HUES6 (cell line): ENCODE measurements around the gene PICALM.
A peak's percentile ranks its signal among the peaks of the same experiment; 100 is the strongest.

Experiments used
- H3K27ac ChIP-seq: 2 replicates; pipeline ENCODE4 v1.7.0; 2013; ENCODE audit warnings: low read depth, mild to moderate bottlenecking, low read length, inconsistent platforms
- H3K27me3 ChIP-seq: 2 replicates; pipeline ENCODE4 v1.6.1; 2013; ENCODE audit warnings: low read length; ENCODE audit not compliant: control insufficient read depth, insufficient read depth
- H3K36me3 ChIP-seq: 2 replicates; pipeline ENCODE4 v1.6.1; 2013; ENCODE audit warnings: low read length; ENCODE audit not compliant: control insufficient read depth, insufficient read depth
- H3K4me1 ChIP-seq: 2 replicates; pipeline ENCODE4 v1.6.1; 2013; ENCODE audit warnings: low read length; ENCODE audit not compliant: control insufficient read depth, insufficient read depth
- H3K4me3 ChIP-seq: 2 replicates; pipeline ENCODE4 v1.5.1; 2013; ENCODE audit warnings: low read depth, low read length
- H3K9ac ChIP-seq: one replicate; pipeline ENCODE4 v1.6.1; 2013; ENCODE audit warnings: mild to moderate bottlenecking, low read length
- H3K9me3 ChIP-seq: 2 replicates; pipeline ENCODE4 v1.6.1; 2013; ENCODE audit warnings: low read depth, low read length; ENCODE audit not compliant: control insufficient read depth, insufficient read depth

PICALM gene

DNA sequence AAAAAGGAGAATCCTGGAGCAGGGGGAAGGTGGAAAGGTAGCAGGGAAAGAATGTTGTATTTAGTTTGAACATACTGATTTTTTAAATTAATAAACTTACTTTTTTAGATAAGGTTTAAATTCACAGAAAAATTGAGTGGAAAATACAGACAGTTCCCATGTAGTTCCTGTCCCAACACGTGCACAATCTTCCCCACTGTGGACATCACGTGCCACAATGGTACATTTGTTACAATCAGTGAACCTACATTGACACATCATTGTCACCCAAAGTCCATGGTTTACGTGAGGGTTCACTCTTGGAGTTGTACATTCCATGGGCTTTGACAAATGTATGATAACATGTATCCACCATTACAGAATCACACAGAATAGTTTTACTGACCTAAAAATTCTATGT is 10.5 kb upstream of the PICALM start:
- Histone ChIP-seq H3K27me3 (no peaks in the 10 kb centered on the region), H3K9me3 (no peaks in the 10 kb centered on the region)

DNA sequence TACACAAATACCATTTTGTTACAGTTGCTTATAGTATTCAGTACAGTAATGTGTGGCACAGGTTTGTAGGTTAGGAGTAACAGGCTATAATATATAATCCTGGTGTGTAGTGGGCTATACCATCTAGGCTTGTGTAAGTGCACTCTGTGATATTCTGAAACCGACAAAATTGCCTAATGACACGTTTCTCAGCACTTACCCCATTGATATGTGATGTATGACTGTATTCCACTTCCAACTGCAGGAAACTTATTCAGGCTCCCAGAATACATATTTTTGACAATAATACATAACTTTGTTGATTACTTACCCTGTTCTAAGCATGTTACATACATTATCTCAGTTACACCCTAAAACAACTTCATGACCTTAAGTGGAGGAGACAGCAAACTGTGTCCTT is 5.1 kb upstream of the PICALM start:
- H3K36me3 ChIP-seq = no peaks in the 10 kb centered on the region
- H3K9ac ChIP-seq = no peak overlapping the region
- H3K9me3 ChIP-seq = no peaks in the 10 kb centered on the region
- peaks cover 12% of the 10 kb centered on the region for H3K4me1 ChIP-seq
- H3K4me3 ChIP-seq = no peak overlapping the region
- H3K27me3 ChIP-seq = no peaks in the 10 kb centered on the region
- no peak overlapping the region for H3K27ac ChIP-seq

More for the DNA sequence above, 10.5 kb upstream of the PICALM start:
- H3K9ac ChIP-seq = no peak overlapping the region
- no peak overlapping the region for H3K4me3 ChIP-seq
- no peak overlapping the region for H3K27ac ChIP-seq
- H3K4me1 ChIP-seq = no peaks in the 10 kb centered on the region
- H3K36me3 ChIP-seq = no peaks in the 10 kb centered on the region

DNA sequence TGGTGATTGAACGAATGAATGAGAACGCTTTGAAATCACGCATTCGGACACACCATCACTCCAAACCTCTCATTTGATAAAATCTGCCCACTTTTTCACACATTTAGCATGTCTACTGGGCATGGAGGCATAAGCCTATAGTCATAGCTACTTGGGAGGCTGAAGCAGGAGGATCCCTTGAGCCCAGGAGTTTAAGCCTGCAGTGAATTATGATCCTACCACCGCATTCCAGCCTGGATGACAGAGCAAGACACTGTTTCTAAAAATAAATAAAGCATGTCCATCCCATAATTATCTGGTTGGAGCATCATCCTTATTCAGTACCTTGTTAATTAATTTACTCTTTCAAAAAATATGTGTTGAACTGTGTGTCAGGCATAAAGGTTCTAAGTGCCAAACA is 3.3 kb upstream of the PICALM start:
- Histone ChIP-seq H3K9ac (no peak overlapping the region), H3K27me3 (no peaks in the 10 kb centered on the region), H3K4me1 (peaks cover 12% of the 10 kb centered on the region), H3K36me3 (no peaks in the 10 kb centered on the region), H3K9me3 (no peaks in the 10 kb centered on the region), H3K27ac (no peak overlapping the region), H3K4me3 (no peak overlapping the region)

DNA sequence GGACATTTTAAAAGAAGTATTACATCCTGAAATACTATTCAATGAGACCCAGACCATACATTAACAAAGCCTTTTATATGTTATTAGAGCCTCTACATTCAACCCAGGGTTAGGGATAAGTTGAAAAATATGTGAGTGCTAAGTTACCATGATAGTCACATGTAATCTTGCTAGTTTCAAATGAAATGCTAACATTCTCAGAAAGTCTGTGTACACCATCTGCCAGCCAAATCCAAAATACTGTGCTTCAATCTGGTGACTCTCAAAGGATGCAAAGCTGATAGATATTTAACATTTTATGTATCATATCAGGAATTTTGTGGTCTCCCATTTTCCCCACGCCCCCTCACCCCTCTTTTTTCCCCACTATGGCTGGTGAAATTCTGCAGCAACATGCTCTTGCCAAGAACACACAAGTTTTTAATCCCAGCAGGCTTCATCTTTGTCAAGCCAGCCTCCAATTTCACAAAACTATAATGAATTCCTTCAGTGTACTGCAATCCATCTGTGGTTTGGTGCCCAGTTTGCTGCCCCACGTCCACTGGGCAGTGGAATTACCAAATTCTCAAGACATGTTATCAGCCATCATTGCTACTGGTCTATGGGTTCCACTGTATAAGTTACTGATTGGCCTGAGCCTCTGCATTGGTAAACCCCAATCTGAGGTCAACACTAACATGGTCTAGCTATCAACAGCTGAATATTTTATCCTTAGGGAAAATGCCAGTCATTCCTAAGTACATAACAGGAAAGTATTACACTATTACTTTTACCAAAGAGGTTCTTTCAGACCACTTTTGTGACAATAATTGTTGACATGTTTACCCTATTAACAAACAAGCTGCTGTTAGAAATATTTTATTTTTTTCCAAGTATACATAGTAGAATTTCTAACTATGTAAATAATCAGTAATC is 1.5 kb upstream of the PICALM start:
- Histone ChIP-seq H3K27me3 (no peaks in the 10 kb centered on the region), H3K36me3 (no peaks in the 10 kb centered on the region), H3K4me1 (peaks cover 18% of the 10 kb centered on the region), H3K9ac (peak overlapping the region; percentile 99), H3K27ac (peak overlapping the region; percentile 99; the same call in 1 of the 2 replicates), H3K9me3 (no peaks in the 10 kb centered on the region), H3K4me3 (peak overlapping the region; percentile 96)

DNA sequence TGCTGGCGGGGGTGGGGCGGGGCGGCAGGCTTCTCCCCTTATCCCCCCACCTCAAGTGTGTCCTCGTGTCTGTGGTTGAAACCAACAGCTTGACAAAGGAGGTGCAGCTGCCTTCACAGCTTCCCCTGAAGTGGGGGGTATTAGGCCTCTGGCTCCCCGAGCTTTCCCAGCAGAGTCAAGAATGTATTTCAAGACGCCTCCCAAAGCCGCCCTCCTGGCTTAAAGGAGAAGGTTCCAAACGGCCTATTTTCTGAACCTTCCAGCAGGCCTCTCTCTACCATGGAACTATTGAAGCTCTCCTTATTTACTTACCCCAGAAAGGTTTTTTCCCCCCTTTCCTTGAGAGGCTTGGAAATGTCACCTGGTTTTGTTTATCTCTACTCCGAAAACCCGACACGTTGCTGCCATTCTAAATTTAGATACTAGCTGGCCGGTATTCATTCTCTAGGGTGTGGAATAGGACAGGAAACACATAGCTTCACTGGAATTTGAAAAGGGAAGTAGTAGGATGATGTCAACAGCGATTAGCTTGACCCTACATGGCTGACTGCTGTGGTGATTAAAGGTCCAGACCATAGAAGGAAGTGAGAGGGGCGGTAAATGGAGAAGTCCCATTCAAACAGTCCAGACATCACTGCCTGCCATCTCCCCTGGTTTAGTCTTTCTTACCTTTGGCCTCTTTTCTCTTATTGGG is 671 bp upstream of the PICALM start:
- Histone ChIP-seq H3K4me3 (peak overlapping the region; percentile 96), H3K27ac (peak overlapping the region; percentile 99), H3K27me3 (no peaks in the 10 kb centered on the region), H3K9me3 (no peaks in the 10 kb centered on the region), H3K4me1 (peaks cover 19% of the 10 kb centered on the region), H3K9ac (peak overlapping the region; percentile 99), H3K36me3 (no peaks in the 10 kb centered on the region)

DNA sequence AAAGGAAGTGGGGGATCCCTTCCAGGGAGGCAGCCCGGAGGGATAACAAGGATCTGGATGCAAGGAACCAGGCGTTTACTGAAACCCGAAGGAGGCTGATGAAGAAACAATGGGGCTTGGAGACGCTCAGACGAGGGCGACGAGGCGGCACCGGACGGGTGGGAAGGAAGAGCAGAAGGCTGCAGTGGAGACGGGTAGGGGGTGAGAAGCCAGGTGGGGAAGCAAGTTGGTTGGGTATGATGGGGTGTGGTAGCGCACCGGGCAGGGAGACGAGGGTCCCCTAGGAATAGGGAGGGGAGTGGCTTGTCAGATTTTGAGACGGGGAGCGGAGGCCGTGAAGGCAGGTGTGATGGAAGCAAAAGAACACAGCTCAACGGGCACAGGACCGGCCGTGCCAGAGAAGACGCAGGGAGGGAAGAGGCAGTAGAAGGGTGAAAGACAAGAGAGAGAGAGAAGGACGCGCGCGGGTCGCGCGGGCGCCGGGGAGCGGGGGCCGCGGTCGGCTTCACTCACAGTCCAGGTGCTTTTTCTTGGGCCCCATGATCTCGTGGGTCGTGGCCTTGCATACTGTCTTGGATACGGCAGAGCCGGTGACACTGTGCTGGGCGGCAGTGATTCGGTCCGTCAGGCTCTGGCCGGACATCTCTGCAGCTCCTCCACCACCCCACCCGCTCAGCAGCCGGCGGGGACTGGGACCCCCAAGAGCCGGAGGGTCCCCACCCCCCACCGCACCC is 579 bp downstream of the PICALM start:
- Histone ChIP-seq H3K4me3 (peak overlapping the region; percentile 96), H3K9ac (peak overlapping the region; percentile 95), H3K27me3 (no peaks in the 10 kb centered on the region), H3K27ac (peak overlapping the region; percentile 37; the same call in 1 of the 2 replicates), H3K36me3 (no peaks in the 10 kb centered on the region), H3K4me1 (peaks cover 19% of the 10 kb centered on the region), H3K9me3 (no peaks in the 10 kb centered on the region)

DNA sequence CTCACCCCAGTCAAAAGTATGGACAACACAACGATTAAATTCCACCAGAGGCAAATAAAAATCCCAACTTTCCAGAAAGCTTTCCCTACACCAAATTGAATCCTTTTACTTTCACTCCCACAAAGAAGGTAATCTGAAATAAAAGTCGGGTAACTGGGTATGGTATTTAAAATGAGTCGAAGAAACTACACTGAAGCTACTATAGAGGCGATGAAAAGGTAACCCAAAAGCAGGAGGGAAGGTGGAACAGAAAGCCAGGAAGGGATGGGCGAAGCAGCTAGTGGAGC is 1.1 kb downstream of the PICALM start:
- Histone ChIP-seq H3K36me3 (no peaks in the 10 kb centered on the region), H3K27me3 (no peaks in the 10 kb centered on the region), H3K4me1 (peaks cover 19% of the 10 kb centered on the region), H3K9ac (peak overlapping the region; percentile 95), H3K9me3 (no peaks in the 10 kb centered on the region), H3K27ac (peak overlapping the region; percentile 37; the same call in 1 of the 2 replicates), H3K4me3 (peak overlapping the region; percentile 96)

DNA sequence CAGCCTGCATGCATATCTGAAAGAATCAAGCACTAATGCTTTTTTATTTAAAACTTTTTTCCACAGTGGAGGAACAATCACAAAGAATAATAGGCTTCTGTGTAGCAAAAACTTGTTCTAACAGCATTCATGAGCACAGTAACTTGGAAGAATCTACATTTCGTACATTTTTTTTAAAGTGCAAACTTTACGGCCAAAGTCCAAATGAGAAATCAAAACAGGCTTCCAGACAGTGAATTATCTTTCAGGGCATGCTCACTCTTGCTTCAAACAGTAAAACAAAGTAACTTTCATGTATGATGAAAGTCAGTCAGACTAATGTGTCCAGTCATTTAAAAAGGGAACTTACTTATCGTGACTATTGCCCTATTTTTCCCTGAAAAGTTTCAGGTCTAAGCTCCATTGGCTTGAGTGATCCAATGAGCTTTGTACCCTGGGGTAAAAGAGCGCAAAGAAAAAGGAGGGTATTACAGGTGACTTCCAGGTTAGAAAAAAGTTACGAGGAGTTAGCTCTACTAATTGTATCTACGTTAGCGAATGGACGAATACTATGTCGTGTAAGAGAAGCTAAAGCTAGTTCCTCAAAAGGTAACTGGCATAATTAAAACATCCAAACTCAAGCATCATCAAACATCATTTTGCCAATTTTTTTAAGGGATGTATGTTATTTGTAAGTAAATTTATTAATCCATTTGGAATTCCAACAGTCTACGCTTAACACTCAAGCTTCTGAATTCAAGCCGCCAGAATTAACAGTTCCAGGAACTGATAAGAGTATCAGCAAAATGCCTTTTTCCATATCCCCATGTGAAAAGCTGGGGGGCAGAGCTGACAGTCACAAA is 1.7 kb downstream of the PICALM start:
- no peaks in the 10 kb centered on the region for H3K9me3 ChIP-seq
- H3K4me1 ChIP-seq = peaks cover 19% of the 10 kb centered on the region
- peak overlapping the region; percentile 37; the same call in 1 of the 2 replicates for H3K27ac ChIP-seq
- H3K9ac ChIP-seq = peak overlapping the region; percentile 95
- H3K27me3 ChIP-seq = no peaks in the 10 kb centered on the region
- peak overlapping the region; percentile 96 for H3K4me3 ChIP-seq
- no peaks in the 10 kb centered on the region for H3K36me3 ChIP-seq

DNA sequence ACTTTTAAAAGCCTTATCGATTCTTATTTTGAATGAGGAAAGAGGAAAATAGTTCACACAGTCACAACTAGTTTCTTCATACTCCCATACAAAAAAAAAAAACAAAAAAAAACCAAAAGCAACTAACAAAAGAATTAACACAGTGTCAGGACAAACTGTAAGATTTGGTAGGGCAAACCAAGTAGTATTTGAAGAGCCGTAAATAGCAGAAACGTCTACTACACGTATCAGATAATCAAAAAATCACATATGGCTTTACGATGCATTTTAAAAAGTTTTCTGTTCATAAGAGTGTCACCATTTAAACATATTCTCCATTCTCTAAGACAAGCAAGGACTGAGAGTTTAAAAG is 2.3 kb downstream of the PICALM start:
- peak overlapping the region; percentile 96 for H3K4me3 ChIP-seq
- H3K27me3 ChIP-seq = no peaks in the 10 kb centered on the region
- H3K9me3 ChIP-seq = no peaks in the 10 kb centered on the region
- no peak overlapping the region; the same call in 1 of the 2 replicates for H3K27ac ChIP-seq
- peaks cover 19% of the 10 kb centered on the region for H3K4me1 ChIP-seq
- H3K9ac ChIP-seq = peak overlapping the region; percentile 95
- H3K36me3 ChIP-seq = no peaks in the 10 kb centered on the region

DNA sequence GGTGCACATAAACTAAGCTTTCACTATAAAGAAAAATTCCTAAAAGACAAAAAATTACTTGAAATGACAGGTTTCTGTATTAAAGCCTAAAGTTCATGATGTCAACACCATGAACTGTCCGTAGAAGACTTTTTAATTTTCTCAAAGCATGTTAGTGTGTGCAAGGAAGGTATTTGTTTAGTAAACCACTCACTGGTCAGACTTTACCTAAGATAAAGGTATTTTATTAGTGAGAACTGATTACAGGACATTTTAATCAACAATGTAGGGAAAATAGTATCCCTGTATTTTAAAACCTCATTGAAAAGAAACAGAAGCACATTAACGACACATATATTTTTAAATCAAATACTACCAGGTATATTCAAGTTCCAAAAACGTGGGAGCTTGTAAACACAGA is 2.9 kb downstream of the PICALM start:
- Histone ChIP-seq H3K4me3 (peak overlapping the region; percentile 96), H3K9me3 (no peaks in the 10 kb centered on the region), H3K27ac (no peak overlapping the region), H3K27me3 (no peaks in the 10 kb centered on the region), H3K36me3 (no peaks in the 10 kb centered on the region), H3K4me1 (peaks cover 19% of the 10 kb centered on the region), H3K9ac (no peak overlapping the region)
